T-helper 1 cell treated with Interleukin-12 subunit alpha and Interleukin-12 subunit beta and Interleukin-4 antibody, amounts not matched to agents 30 ng/mL and 1 ng/mL, for 36 hours (primary cell): ENCODE data around the gene METAP1. TPM values are rescaled to one million over a fixed set of nuclear protein-coding genes. Genes with fewer than 3 reads are reported as not detected.
"Not testable (repeated sequence)": the region's sequence is repeated elsewhere in the genome, so short reads cannot be mapped to it uniquely, and the experiment has no call there.

ENCODE experiments used
- intact Hi-C: fragments of 100-400 bp; cut with micrococcal nuclease; formaldehyde crosslinking; loops from one replicate; pipeline ENCODE4 v1.15.1; 2024
- total RNA-seq: library from RNA; stranded (reverse); gene quantifications from 2 replicates; pipeline ENCODE4 v1.2.3, GENCODE V29; 2022

METAP1 gene
- total RNA-seq, 1 donor from 2014 or later = 47.3 TPM

- intact Hi-C loops = loop anchor here (2.0 to 5.0 kb wide), 2 partner anchors 511 to 850 kb away; no protein-coding TSS in a partner anchor
These were observed 1.2 kb downstream of the METAP1 start for GRCh38 chr4:98996765-98997068.

GRCh38 chr4:98997166-98997565 is 1.6 kb downstream of the METAP1 start:
- intact Hi-C loops = loop anchor here (2.0 to 5.0 kb wide), 2 partner anchors 510 to 850 kb away; no protein-coding TSS in a partner anchor

GRCh38 chr4:98998551-98998950 is 3.0 kb downstream of the METAP1 start:
- intact Hi-C loops = loop anchor here (5.0 kb wide), 1 partner anchor 509 kb away; no protein-coding TSS in a partner anchor

GRCh38 chr4:99002279-99002678 is 6.8 kb downstream of the METAP1 start:
- intact Hi-C loops = no loop called here

- intact Hi-C loops = no loop called here
These were observed 12.5 kb downstream of the METAP1 start for GRCh38 chr4:99008051-99008450.

DNA sequence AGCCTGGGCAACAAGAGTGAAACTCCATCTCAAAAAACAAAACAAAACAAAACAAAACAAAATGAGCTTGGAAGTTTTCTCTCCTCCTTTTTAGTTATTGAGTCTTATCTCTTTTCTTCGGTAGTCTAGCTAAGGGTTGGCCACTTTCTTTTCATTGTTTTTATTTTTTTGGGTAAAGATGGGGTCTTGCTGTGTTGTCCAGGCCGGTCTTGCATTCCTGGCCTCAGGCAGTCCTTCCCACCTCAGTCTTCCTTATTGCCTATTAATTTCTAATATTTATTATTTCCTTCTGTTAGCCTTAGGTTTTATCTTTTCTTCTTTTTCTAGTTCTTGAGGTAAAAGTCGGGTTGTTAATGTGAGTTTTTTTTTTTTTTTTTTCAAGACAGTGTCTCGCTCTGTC is 16.4 kb downstream of the METAP1 start:
- intact Hi-C loops = no loop called here

GRCh38 chr4:99013402-99013843 is 17.9 kb downstream of the METAP1 start:
- intact Hi-C loops = no loop called here

DNA sequence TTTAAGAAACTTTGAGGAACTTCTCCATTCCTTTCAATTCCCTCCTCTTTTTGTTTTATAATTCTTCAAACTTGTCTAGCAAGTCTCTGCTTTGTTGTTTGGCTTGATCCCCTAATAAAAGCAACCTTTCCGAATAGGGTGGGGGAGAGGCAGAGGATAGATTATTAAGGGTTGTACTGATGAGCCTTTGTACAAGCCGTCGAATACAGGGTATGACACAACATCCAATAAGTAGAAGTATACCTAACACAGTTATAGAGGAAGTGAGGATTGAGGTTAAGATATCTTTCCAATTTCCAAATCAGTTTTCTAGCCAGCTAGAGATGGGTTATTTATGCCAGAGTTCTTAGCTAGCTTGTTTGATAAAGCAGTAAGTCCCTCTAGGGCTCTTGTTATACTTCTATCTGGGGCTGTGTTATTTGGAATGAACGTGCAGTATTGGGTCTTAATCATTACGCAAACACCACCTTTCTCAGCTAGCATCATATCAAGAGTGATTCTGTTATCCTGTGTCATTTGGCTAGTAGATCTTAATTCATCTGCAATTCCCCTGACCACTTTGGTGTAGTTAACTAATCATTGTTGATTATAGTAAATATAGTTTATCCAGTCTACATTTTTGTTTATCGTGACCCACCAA is 18.5 kb downstream of the METAP1 start:
- intact Hi-C loops = no loop called here

GRCh38 chr4:99021386-99021785 is 25.9 kb downstream of the METAP1 start:
- intact Hi-C loops = no loop called here

DNA sequence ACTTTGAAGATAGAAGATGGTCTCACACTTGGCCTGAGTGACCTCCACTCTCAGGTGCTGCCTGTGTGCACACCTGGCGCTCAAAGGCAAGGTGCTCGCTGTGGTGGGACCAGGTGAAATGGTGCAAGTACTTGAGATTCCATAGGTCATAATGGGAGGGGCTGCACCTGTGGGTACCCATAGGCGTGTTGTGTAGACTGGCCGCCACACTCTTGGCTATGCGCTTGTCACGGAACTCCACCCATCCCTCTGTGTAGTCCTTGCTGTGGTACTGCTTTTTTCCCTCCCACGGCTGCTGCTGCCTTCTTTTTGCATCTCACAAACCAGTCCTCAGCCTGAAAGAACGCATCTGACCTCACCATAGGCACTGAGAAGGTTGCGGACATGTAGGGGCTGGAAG is 27.0 kb downstream of the METAP1 start:
- intact Hi-C loops = no loop called here

GRCh38 chr4:99023800-99024251 is 28.3 kb downstream of the METAP1 start:
- intact Hi-C loops = not testable (repeated sequence)

GRCh38 chr4:99024481-99025275 is 29.2 kb downstream of the METAP1 start:
- intact Hi-C loops = no loop called here

- intact Hi-C loops = no loop called here
These were observed 30.0 kb downstream of the METAP1 start for GRCh38 chr4:99025506-99025905.

GRCh38 chr4:99027304-99027703 is 31.8 kb downstream of the METAP1 start:
- intact Hi-C loops = no loop called here

DNA sequence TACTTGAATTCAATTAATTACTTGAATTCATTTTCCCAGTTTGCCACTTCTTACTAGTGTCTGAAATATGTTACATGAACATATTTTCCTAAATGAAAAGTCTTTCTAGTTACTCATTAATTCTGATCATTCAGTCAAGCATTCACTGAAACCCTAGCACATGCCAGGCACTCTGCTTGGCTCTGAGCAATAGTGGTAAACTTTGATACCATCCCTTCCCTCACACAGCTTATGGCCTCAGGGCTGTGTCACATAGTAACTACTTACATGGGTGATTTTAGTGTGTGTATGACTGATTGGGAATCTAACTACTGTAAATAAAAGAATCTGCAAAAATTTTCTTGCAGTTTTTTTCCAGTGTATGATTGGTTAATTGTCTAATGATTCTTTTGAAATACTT is 32.7 kb downstream of the METAP1 start:
- intact Hi-C loops = loop anchor here (2.0 kb wide), 1 partner anchor 15 kb away; no protein-coding TSS in a partner anchor

DNA sequence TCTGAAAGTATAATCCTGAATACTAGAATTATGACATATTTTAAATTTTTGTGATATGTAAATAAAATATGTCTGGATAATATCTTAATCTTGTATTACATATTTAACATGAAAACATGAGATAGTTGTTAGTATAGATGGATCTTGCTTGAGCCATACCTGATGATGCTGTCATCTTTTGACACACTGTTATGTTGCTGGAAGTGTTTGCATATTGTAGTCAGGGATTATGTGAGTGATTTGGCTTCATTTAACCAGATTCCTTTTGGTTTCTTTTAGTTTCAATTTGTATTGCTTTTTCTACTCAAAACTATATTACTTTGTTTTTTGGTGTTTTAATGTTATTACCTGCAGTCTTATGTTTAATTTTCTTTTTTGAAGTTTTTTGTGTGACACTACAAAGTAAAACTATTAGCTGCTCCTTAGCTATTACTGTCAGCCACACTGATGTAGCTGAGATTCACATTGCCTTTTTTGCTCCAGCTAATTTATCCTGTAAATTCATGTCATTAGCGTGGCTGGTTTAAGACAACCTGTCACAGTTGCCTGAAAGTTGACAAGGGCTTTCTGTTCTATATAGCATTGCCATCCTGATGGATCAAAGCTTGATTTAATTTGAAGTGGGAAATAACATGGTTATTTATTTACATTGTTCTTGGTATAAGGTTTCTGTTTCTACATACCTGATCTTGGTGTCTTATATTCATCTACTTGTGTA is 33.7 kb downstream of the METAP1 start:
- intact Hi-C loops = loop anchor here (1.0 to 2.0 kb wide), 2 partner anchors 14 to 34 kb away; partner anchors contain the start of gene METAP1

DNA sequence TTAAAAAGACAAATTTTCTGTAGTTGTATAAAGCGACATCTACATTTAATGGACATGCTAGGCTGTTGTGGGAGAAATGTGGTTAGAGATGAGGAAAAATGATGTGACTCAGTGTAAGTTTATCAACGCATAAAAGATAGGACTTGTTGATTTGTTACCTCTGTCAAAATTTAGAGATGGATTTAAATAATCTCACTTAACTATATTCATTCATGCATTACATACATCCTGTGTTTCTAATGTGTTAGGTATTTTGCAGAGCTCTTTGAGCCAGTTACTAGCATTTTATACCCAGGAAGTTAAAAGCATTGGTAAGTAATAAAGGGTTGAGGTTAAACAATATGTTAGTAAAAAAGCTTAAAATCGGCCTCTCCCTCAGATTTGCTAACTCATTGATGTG is 34.3 kb downstream of the METAP1 start:
- intact Hi-C loops = loop anchor here (1.0 to 2.0 kb wide), 2 partner anchors 13 to 35 kb away; partner anchors contain the start of gene METAP1

GRCh38 chr4:99033956-99034355 is 38.4 kb downstream of the METAP1 start:
- intact Hi-C loops = no loop called here

DNA sequence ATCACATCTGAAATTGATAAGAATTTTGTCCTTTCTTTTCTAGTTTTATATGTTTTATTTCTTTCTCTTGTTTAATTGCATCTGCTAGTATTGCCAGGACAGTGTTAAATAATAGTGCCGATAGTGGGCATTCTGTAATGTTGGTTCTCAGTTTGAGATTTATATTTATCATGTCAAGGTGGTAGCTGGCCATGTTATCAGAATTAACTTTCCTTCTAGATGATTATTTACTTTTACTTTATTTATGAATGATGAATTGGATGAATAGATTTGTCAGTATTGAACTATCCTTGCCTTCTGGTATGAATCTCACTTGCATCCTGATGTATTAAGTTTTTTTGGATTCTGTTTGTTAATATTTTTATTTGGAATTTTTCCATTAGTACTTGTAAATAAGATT is 42.7 kb downstream of the METAP1 start:
- intact Hi-C loops = no loop called here

GRCh38 chr4:99043346-99043745 is 47.8 kb downstream of the METAP1 start:
- intact Hi-C loops = loop anchor here (1.0 to 2.0 kb wide), 4 partner anchors 10 to 48 kb away; partner anchors contain the start of genes ADH5 and METAP1

DNA sequence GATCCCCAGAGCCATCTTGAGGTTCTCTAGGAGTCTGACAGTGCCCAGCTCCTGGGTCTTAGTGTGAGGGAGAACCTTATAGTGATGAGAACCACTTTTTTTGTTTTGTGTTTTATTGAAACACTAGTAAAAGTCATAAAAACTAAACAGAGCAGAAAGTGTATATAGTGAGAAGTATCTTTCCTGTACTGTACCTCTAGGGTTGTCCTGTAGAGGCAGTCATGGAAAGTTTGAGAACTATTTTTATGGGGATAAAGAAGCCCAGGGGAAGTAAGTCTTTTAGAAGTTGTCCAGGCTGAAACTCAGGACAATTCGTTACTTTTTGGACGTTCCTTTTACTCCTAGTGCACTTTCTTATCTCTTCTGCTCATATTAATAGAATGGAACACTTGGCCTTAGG is 52.2 kb downstream of the METAP1 start:
- intact Hi-C loops = no loop called here

GRCh38 chr4:99052902-99053301 is 57.4 kb downstream of the METAP1 start:
- intact Hi-C loops = loop anchor here (1.0 to 5.0 kb wide), 2 partner anchors 10 to 606 kb away; no protein-coding TSS in a partner anchor
